Neutrophil (primary cell): ENCODE data around the gene SHC2.
"Not testable (repeated sequence)": the region's sequence is repeated elsewhere in the genome, so short reads cannot be mapped to it uniquely, and the experiment has no call there.

Source experiments
- H3K27ac ChIP-seq: fragments of 200-600 bp; sonication (generic); 2 replicates; pipeline ENCODE4 v1.5.1; 2016; ENCODE audit warnings: mild to moderate bottlenecking, moderate library complexity
- H3K27me3 ChIP-seq: fragments of 200-600 bp; sonication (generic); 2 replicates; pipeline ENCODE4 v1.6.0; 2016; ENCODE audit warnings: mild to moderate bottlenecking
- H3K36me3 ChIP-seq: fragments of 200-600 bp; sonication (generic); 2 replicates; pipeline ENCODE4 v1.5.1; 2017
- H3K4me1 ChIP-seq, 2 experiments: fragments of 200-600 bp in 1 of 2; sonication (generic) in 1 of 2; 1 replicate in 1 of 2; 2 replicates in 1 of 2; pipeline versions ENCODE4 v1.5.1 to v1.6.1; 2013 to 2016; ENCODE audit warnings: low read depth in 1 of 2, low read length in 1 of 2, mild to moderate bottlenecking in 1 of 2, moderate library complexity in 1 of 2; ENCODE audit not compliant: control insufficient read depth in 1 of 2, insufficient read depth in 1 of 2
- H3K4me3 ChIP-seq, 2 experiments: fragments of 200-600 bp in 1 of 2; sonication (generic) in 1 of 2; 1 replicate in 1 of 2; 2 replicates in 1 of 2; pipeline ENCODE4 v1.5.1; 2013 to 2016; ENCODE audit warnings: low read depth in 1 of 2, low read length in 1 of 2, mild to moderate bottlenecking in 1 of 2, moderate library complexity in 1 of 2
- H3K9me3 ChIP-seq: fragments of 200-600 bp; sonication (generic); 2 replicates; pipeline ENCODE4 v1.5.1; 2016
- TF ChIP-seq, protein P1 (sequence below): fragments of 200-600 bp; sonication (generic); IDR thresholded peaks from 2 replicates; pipeline ENCODE4 v1.5.1; 2016; ENCODE audit warnings: antibody characterized with exemption

Gene SHC2

GRCh38 chr19:482186-483041 is 21.6 kb upstream of the SHC2 start:
- TF ChIP-seq, protein P1, sequence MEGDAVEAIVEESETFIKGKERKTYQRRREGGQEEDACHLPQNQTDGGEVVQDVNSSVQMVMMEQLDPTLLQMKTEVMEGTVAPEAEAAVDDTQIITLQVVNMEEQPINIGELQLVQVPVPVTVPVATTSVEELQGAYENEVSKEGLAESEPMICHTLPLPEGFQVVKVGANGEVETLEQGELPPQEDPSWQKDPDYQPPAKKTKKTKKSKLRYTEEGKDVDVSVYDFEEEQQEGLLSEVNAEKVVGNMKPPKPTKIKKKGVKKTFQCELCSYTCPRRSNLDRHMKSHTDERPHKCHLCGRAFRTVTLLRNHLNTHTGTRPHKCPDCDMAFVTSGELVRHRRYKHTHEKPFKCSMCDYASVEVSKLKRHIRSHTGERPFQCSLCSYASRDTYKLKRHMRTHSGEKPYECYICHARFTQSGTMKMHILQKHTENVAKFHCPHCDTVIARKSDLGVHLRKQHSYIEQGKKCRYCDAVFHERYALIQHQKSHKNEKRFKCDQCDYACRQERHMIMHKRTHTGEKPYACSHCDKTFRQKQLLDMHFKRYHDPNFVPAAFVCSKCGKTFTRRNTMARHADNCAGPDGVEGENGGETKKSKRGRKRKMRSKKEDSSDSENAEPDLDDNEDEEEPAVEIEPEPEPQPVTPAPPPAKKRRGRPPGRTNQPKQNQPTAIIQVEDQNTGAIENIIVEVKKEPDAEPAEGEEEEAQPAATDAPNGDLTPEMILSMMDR: no peak
- Histone ChIP-seq H3K27me3 (peaks cover 68% of the 10 kb centered on the region), H3K4me3 (no peak overlapping the region), H3K36me3 (no peaks in the 10 kb centered on the region), H3K9me3 (no peaks in the 10 kb centered on the region), H3K4me1 (no peaks in the 10 kb centered on the region), H3K27ac (no peak overlapping the region)

GRCh38 chr19:481100-481499 is 20.3 kb upstream of the SHC2 start:
- H3K4me3 ChIP-seq, H3K9me3 ChIP-seq, H3K4me1 ChIP-seq, H3K27ac ChIP-seq, H3K36me3 ChIP-seq: not testable (repeated sequence)
- peaks cover 67% of the 10 kb centered on the region for H3K27me3 ChIP-seq

GRCh38 chr19:480016-480855 is 19.4 kb upstream of the SHC2 start:
- TF ChIP-seq, protein P1: no peak
- Histone ChIP-seq H3K27me3 (peaks cover 62% of the 10 kb centered on the region), H3K27ac (no peak overlapping the region), H3K4me3 (no peak overlapping the region), H3K4me1 (no peaks in the 10 kb centered on the region), H3K36me3 (no peaks in the 10 kb centered on the region), H3K9me3 (no peaks in the 10 kb centered on the region)

- H3K27me3 ChIP-seq: peaks cover 63% of the 10 kb centered on the region
- TF ChIP-seq, protein P1: no peak
- H3K4me3 ChIP-seq: no peak overlapping the region
- no peaks in the 10 kb centered on the region for H3K4me1 ChIP-seq
- H3K9me3 ChIP-seq: no peaks in the 10 kb centered on the region
- H3K36me3 ChIP-seq: no peaks in the 10 kb centered on the region
- H3K27ac ChIP-seq: no peak overlapping the region
These were observed 18.1 kb upstream of the SHC2 start for GRCh38 chr19:478976-479375.

DNA sequence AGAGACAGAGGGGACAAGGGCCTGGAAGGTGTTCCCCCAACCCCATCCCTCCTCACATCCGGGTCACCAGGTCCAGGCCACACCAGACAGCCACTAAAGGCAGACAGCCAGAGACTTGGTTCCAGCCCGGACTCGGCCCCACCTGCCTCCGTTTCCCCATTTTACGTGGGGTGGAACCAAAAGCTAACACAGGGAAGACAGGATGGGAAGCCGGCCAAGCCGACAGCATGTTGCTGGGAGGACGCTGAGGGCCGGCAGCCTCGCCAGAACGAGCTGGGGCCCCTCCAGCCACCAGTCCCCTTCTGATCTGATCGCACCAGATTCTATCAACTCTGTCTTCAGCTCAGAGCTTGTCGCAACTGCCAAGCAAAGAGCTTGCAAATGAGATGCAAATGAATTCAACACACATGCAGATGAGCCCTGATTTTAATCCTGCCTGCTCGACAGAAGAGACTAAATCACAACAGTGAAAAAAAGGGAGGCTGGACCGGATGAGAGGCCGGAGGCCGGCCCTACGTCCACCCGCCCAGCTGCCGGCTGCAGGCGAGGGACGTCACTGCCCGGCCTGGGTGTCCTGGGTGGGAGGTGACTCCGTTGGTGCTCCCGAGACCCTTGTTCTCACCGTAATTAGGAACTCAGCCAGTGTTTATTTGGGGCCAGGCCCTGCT is 17.5 kb upstream of the SHC2 start:
- Histone ChIP-seq H3K4me3 (no peak overlapping the region), H3K27me3 (peaks cover 57% of the 10 kb centered on the region), H3K4me1 (no peaks in the 10 kb centered on the region), H3K36me3 (no peaks in the 10 kb centered on the region), H3K9me3 (no peaks in the 10 kb centered on the region), H3K27ac (no peak overlapping the region)
- TF ChIP-seq, protein P1: no peak
